NCI-H1417 (cell line): ENCODE results near the gene ADGRB3.

Experiments
- DNase-seq, 3 experiments: peaks; one replicate each; lab custom pipeline; 2025; lab: John Stamatoyannopoulos, UW

The ADGRB3 gene

GRCh38 chr6:68701159-68701558 is 66.1 kb downstream of the ADGRB3 start:
- peak in 1 of 3 experiments; percentile 48 for DNase-seq

- DNase-seq: no peak
Measured at GRCh38 chr6:68704485-68704884, 69.4 kb downstream of the ADGRB3 start.

GRCh38 chr6:68709091-68709490 is 74.0 kb downstream of the ADGRB3 start:
- DNase-seq: no peak

GRCh38 chr6:68709882-68710281 is 74.8 kb downstream of the ADGRB3 start:
- DNase-seq: no peak

- DNase-seq: no peak
Measured at GRCh38 chr6:68710496-68710895, 75.4 kb downstream of the ADGRB3 start.

- DNase-seq: no peak
Measured at GRCh38 chr6:68710916-68711315, 75.8 kb downstream of the ADGRB3 start.

GRCh38 chr6:68711386-68712000 is 76.4 kb downstream of the ADGRB3 start:
- no peak for DNase-seq

- DNase-seq: no peak
Measured at GRCh38 chr6:68716620-68717019, 81.5 kb downstream of the ADGRB3 start.

- peak; percentile 35 to 92 (median 72) for DNase-seq
Measured at GRCh38 chr6:68718385-68719073, 83.4 kb downstream of the ADGRB3 start.

GRCh38 chr6:68719761-68720160 is 84.7 kb downstream of the ADGRB3 start:
- no peak for DNase-seq

- no peak for DNase-seq
Measured at GRCh38 chr6:68722891-68723527, 87.9 kb downstream of the ADGRB3 start.

- no peak for DNase-seq
Measured at GRCh38 chr6:68724060-68724459, 89.0 kb downstream of the ADGRB3 start.

GRCh38 chr6:68726337-68726736 is 91.3 kb downstream of the ADGRB3 start:
- DNase-seq: peak in 1 of 3 experiments; percentile 32

GRCh38 chr6:68726992-68727391 is 91.9 kb downstream of the ADGRB3 start:
- no peak for DNase-seq

GRCh38 chr6:68727699-68728098 is 92.6 kb downstream of the ADGRB3 start:
- no peak for DNase-seq

- DNase-seq: peak in 1 of 3 experiments; percentile 16
Measured at GRCh38 chr6:68728159-68728979, 93.3 kb downstream of the ADGRB3 start.

- peak in 1 of 3 experiments; percentile 49 for DNase-seq
Measured at GRCh38 chr6:68729377-68729903, 94.4 kb downstream of the ADGRB3 start.

GRCh38 chr6:68730291-68731054 is 95.4 kb downstream of the ADGRB3 start:
- peak in 1 of 3 experiments; percentile 21 for DNase-seq

- no peak for DNase-seq
Measured at GRCh38 chr6:68732423-68732822, 97.3 kb downstream of the ADGRB3 start.

- DNase-seq: no peak
Measured at GRCh38 chr6:68735866-68736265, 100.8 kb downstream of the ADGRB3 start.

GRCh38 chr6:68737061-68737460 is 102.0 kb downstream of the ADGRB3 start:
- no peak for DNase-seq
